ENCODE data around the gene MRNIP.

Gene MRNIP

GRCh38 chr5:179870952-179871351 lies 12.3 kb upstream of the MRNIP start:
- no peak for DNase-seq

- DNase-seq, result peak in 1 of 2 donors; percentile 20
These were observed 11.8 kb upstream of the MRNIP start for GRCh38 chr5:179870403-179870903.

- no peak for DNase-seq
These were observed 11.2 kb upstream of the MRNIP start for GRCh38 chr5:179869641-179870402.

- DNase-seq, result no peak
These were observed 10.5 kb upstream of the MRNIP start for GRCh38 chr5:179869101-179869500.

GRCh38 chr5:179868541-179868940 lies 9.9 kb upstream of the MRNIP start:
- DNase-seq, result no peak

GRCh38 chr5:179867476-179867875 lies 8.9 kb upstream of the MRNIP start:
- no peak for DNase-seq

DNA sequence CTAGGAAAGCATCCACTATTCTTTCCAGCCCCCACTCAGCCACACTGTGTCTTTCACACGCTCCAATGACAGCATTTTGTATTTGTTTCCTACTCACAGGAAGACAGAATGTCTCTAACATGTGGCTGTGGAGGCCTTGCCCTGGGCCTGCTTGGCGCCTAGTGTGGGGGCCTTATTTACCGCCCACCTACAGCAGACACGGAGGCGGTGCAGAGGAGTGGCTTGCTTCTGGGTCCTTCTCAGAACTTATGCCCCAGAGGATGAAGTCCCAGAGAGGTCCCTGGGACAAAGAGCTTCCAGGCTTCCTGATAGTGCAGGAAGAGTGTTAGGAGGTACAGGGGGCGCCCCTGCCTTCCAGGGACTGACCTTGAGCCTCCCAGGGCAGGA lies 8.5 kb upstream of the MRNIP start:
- no peak for DNase-seq

- peak; percentile 32 to 35 for DNase-seq
These were observed 7.8 kb upstream of the MRNIP start for GRCh38 chr5:179866241-179867078.

- no peak for DNase-seq
These were observed 7.0 kb upstream of the MRNIP start for GRCh38 chr5:179865491-179866240.

DNA sequence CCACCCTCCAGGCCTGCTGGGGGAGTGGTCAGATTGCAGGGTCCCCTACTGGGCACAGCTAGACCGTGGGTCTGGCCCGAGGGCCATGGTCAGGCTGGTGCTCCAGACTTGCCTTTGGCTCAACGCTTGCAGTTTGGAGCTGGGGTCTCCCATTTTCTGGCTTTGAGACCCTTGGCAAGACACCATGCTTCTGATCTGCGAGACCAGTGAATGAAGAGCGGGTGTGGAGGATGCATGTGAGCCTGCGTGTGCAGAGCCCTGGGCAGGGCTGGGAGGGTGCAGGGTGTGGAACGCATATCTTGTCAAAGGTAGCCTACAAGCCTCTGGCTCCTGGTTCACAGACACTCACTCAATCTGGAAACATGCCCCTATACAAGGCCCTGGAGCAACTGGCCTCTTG lies 6.1 kb upstream of the MRNIP start:
- DNase-seq, result no peak

GRCh38 chr5:179863449-179864085 lies 5.0 kb upstream of the MRNIP start:
- DNase-seq, result no peak

DNA sequence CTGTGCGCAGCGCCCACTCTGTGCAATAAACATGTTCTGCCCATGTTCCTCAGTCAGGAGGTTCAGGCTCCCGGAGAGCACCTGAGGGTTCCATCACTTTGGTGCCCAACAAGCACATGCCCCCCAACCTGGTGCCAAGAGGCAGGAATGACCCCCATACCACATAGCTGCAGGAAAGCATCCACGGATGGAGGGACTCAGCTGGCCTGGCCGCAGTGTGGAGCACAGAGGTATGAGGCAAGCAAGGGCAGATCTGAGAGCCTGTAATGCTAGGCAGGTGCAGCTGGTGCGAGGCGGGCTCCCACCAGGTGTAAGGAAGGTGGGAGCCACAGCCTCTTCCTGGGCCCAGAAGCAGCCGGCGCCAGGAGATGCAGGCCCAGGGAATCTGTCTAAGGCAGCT lies 4.3 kb upstream of the MRNIP start:
- no peak for DNase-seq

DNA sequence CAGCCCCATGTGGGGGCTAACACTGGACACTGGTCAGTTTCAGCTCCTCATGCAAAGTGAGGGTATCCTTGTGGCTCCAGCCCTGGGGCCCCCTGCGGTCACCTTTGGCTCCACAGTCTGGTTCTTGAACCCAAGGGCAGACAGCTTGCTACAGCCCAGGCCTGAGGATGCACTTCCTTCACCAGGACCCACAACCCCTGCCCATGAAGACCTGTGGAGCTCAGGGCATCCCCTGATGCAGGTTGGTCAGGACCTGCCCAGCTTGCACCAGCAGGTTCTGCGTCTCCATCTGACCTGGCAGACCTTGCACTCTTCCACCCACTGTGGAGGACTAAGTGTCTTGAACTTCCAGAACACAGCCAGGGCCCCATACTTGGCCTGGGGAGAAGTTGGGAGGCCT lies 3.7 kb upstream of the MRNIP start:
- DNase-seq, result no peak

- DNase-seq, result no peak
These were observed 1.7 kb upstream of the MRNIP start for GRCh38 chr5:179860301-179860700.

DNA sequence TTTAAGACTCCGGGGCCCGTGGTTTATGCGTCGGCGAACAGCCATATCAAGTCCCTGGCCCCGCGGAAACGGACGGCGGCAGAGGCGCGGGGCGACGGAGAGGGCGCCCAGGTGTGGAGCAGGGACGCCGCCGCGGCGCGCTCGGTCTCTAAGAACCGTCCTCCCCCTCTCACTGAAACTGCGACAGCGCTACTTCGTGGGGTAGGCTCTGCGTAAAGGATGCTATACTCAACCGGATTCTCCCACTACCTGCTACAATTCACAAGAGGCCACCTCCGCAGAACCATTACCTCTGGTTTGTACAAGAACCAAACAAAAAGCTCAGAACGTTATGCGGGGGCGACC lies 404 bp downstream of the MRNIP start:
- peak in 1 of 2 donors; percentile 59 for DNase-seq

- DNase-seq, result no peak
These were observed 4.3 kb downstream of the MRNIP start for GRCh38 chr5:179854356-179854755.

GRCh38 chr5:179852993-179853547 lies 5.5 kb downstream of the MRNIP start:
- no peak for DNase-seq

- no peak for DNase-seq
These were observed 17.0 kb downstream of the MRNIP start for GRCh38 chr5:179841621-179842020.

GRCh38 chr5:179840766-179841165 lies 17.9 kb downstream of the MRNIP start:
- DNase-seq, result no peak

DNA sequence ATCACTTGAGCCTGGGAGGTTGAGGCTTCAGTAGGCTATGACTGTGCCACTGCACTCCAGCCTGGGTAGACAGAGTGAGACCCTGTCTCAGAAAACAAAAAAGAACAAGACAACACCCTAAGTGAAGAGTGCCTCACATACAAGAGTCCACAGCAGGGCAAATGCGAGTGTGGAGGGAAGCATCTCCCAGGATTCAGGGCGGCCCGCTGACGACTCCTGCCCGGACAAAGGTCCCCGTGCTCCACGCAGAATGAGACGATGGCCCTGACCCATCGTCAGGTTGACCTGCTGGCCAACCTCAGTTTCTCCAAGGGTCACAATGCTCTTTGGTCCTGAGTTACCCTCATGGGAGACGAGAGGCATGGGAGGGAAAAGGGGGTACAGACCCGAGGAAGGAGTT lies 18.3 kb downstream of the MRNIP start:
- DNase-seq, result no peak

DNA sequence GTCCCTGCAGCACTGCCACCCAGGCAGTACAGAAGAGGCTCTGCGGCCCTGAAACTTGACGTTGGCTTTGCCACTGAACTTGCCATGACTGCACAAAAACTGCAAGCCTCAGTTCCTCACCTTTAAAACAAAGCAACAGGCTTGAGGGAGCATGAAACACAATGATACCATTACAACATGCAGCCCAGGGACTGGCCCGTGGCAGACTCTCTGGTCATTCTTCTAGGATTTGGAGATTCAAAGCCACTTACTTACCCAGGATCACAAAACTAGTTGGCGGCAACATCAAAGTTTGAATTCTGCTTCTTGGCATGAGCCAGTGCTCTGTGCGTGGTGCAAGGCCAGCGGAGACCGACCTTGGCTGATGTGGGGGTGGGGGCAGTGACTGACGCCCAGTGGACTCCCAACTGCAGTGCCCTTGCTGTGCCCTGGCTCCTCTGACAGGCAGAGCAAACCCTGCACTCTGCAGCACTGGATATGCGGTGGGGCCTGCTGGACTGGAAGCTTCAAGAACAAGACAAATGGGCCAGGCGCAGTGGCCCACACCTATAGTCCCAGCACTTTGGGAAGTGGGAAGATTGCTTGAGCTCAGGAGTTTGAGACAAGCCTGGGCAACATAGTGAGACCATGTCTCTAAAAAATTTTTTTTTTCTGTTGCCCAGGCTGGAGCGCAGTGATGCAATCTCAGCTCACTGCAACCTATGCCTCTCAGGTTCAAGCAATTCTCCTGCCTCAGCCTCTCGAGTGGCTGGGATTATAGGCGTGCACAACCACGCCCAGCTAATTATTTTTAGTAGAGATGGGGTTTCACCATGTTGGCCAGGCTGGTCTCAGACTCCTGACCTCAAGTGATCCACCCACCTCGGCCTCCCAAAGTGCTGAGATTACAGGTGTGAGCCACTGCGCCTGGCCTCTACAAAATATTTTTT lies 19.0 kb downstream of the MRNIP start:
- no peak for DNase-seq

Measured in stimulated activated CD4-positive, alpha-beta T cell treated with anti-CD3 and anti-CD28 coated beads, Interleukin-2, amount 100 ng/mL, for 24 hours (primary cell).